ENCODE results near the gene USP11. TPM values are rescaled to one million over a fixed set of nuclear protein-coding genes. Genes with fewer than 3 reads are reported as not detected.

USP11 gene
- total RNA-seq, 1 donor from 2014 or later, result 106 TPM

GRCh38 chrX:47217852-47218279 lies 14.9 kb upstream of the USP11 start:
- Mint-ChIP-seq H3K27me3 (ENCODE audit: insufficient read depth, low read depth) (peaks cover 13% of the 10 kb centered on the region), H3K4me1 (peaks cover 50% of the 10 kb centered on the region), H3K9me3 (peaks cover 3% of the 10 kb centered on the region), H3K27ac (peak overlapping the region; percentile 100), H3K36me3 (peaks cover 44% of the 10 kb centered on the region), H3K4me3 (peak overlapping the region; percentile 96)
- H3K36me3 ChIP-seq, result no peaks in the 10 kb centered on the region
- no peak for TF ChIP-seq EZH2 (IDR thresholded peaks at IDR 0.05)
- no peak for TF ChIP-seq CTCF (IDR thresholded peaks at IDR 0.05)
- TF ChIP-seq EZH2phosphoT487 (IDR thresholded peaks at IDR 0.05), result no peak
- H3K9me3 ChIP-seq (ENCODE audit: low read depth), result no peaks in the 10 kb centered on the region
- no peaks in the 10 kb centered on the region for H3K27me3 ChIP-seq
- DNase-seq (ENCODE audit: low spot score), result peak; percentile 100
- peak overlapping the region; percentile 60 for H3K4me3 ChIP-seq
- H3F3A ChIP-seq (ENCODE audit: low read depth), result peaks cover 40% of the 10 kb centered on the region
- H3K4me2 ChIP-seq, result peak overlapping the region; percentile 78
- peaks cover 42% of the 10 kb centered on the region for H4K20me1 ChIP-seq (ENCODE audit: low read depth)
- H2AFZ ChIP-seq (replicated peaks), result peak overlapping the region; percentile 68
- H3K4me1 ChIP-seq, result peaks cover 18% of the 10 kb centered on the region
- peak overlapping the region; percentile 97 for H3K27ac ChIP-seq
- peaks cover 45% of the 10 kb centered on the region for H3K79me2 ChIP-seq (ENCODE audit: low read depth)
- H3K9ac ChIP-seq, result peak overlapping the region; percentile 88

- Histone ChIP-seq H3K27me3 (no peaks in the 10 kb centered on the region), H3K27ac (peak within 1 kb of the TSS; percentile 97), H4K20me1 (ENCODE audit: low read depth) (peaks cover 47% of the 10 kb centered on the region), H3F3A (ENCODE audit: low read depth) (peaks cover 35% of the 10 kb centered on the region), H3K9ac (peak within 1 kb of the TSS; percentile 88), H3K4me2 (peak within 1 kb of the TSS; percentile 78), H3K79me2 (ENCODE audit: low read depth) (peaks cover 50% of the 10 kb centered on the region), H3K4me3 (peak within 1 kb of the TSS; percentile 60), H2AFZ (replicated peaks) (peak within 1 kb of the TSS; percentile 68), H3K4me1 (peaks cover 18% of the 10 kb centered on the region), H3K9me3 (ENCODE audit: low read depth) (no peaks in the 10 kb centered on the region), H3K36me3 (no peaks in the 10 kb centered on the region)
- Mint-ChIP-seq H3K27ac (peak within 1 kb of the TSS; percentile 100), H3K4me1 (peaks cover 51% of the 10 kb centered on the region), H3K27me3 (ENCODE audit: insufficient read depth, low read depth) (peaks cover 13% of the 10 kb centered on the region), H3K4me3 (peak within 1 kb of the TSS; percentile 97), H3K36me3 (peaks cover 41% of the 10 kb centered on the region), H3K9me3 (peaks cover 3% of the 10 kb centered on the region)
- DNase-seq (ENCODE audit: low spot score), result peak; percentile 89
- TF ChIP-seq CTCF (IDR thresholded peaks at IDR 0.05), result no peak
- TF ChIP-seq EZH2phosphoT487 (IDR thresholded peaks at IDR 0.05), result no peak
- no peak for TF ChIP-seq EZH2 (IDR thresholded peaks at IDR 0.05)
These were observed 14.4 kb upstream of the USP11 start, which contains the start of gene CDK16 for GRCh38 chrX:47218280-47218919. Gene CDK16 (plus strand): TSS chrX:47218681. CDS start chrX:47223558, 4,877 bp downstream.

DNA sequence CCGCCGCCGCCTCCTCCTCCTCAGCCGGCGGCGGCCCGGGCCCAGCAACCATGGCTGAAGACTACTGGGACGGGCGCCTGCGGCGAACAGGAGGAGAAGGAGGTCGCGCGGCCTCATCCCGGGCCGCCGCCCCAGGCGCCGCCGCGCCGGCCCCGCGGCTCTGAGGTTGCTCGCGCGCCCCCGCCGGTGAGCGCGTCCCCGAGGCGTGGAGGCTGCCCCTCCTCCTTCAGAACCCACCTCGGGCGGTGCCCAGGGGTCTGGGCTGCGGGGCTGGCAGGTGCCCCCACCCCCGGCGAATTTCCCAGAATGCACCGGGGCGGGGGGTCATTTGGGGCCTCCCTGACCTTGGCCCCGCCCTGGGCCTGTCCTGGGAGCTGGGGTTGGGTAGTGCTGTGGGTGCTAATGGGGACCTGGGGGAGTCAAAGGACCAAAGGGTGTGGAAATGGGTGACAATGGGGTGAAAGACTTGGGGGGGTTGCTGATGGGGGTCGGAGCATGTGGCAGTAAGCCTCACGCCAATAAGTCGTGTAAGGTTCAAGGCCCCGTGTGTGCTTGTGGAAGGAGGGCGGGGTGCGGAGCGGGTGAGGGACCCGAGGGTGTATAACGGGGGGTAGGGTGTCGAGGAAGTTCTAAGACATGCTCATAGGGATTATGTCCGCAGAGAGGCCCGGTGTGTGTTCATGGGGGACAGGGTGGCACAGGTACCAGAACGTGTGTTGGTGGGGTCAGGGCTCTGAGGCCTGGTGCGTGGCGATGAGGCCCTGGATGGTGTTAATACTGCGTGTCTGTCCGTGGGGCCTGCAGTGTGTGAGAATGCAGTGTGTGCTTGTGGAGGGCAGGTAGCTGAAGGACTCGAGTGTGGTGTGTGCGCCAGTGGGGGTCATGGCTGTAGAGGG lies 13.6 kb upstream of the USP11 start:
- Histone ChIP-seq H2AFZ (replicated peaks) (peak overlapping the region; percentile 68), H3K9me3 (ENCODE audit: low read depth) (no peaks in the 10 kb centered on the region), H3K79me2 (ENCODE audit: low read depth) (peaks cover 50% of the 10 kb centered on the region), H3K27me3 (no peaks in the 10 kb centered on the region), H3K4me2 (peak overlapping the region; percentile 78), H3F3A (ENCODE audit: low read depth) (peaks cover 29% of the 10 kb centered on the region), H3K4me3 (peak overlapping the region; percentile 60), H4K20me1 (ENCODE audit: low read depth) (peaks cover 55% of the 10 kb centered on the region), H3K4me1 (peaks cover 18% of the 10 kb centered on the region), H3K9ac (peak overlapping the region; percentile 88), H3K27ac (peak overlapping the region; percentile 97), H3K36me3 (no peaks in the 10 kb centered on the region)
- Mint-ChIP-seq H3K4me1 (peaks cover 51% of the 10 kb centered on the region), H3K27me3 (ENCODE audit: insufficient read depth, low read depth) (peaks cover 13% of the 10 kb centered on the region), H3K36me3 (peaks cover 37% of the 10 kb centered on the region), H3K9me3 (peaks cover 3% of the 10 kb centered on the region), H3K4me3 (peak overlapping the region; percentile 97), H3K27ac (peak overlapping the region; percentile 75)
- TF ChIP-seq EZH2phosphoT487 (IDR thresholded peaks at IDR 0.05) (no peak), CTCF (IDR thresholded peaks at IDR 0.05) (no peak), EZH2 (IDR thresholded peaks at IDR 0.05) (no peak)
- peak; percentile 72 for DNase-seq (ENCODE audit: low spot score)

Data from neural progenitor cell (in vitro differentiated cells).